Activated CD8-positive, alpha-beta memory T cell treated with anti-CD3 and anti-CD28 coated beads for 36 hours (primary cell): ENCODE measurements around the gene DOCK9. TPM values are rescaled to one million over a fixed set of nuclear protein-coding genes. Genes with fewer than 3 reads are reported as not detected.

Experiments used
- CTCF ChIA-PET: fragments of 350-600 bp; sonication (Branson Sonifier 250); formaldehyde crosslinking; loops from one replicate; lab custom pipeline; 2021; ENCODE audit warnings: antibody characterized with exemption; lab: Charles Lee
- POLR2A ChIA-PET: fragments of 350-600 bp; sonication (Branson Sonifier 250); formaldehyde crosslinking; loops from one replicate; lab custom pipeline; 2021; ENCODE audit warnings: antibody characterized with exemption; lab: Charles Lee
- total RNA-seq, 2 experiments: library from RNA; stranded (reverse); gene quantifications; one replicate each; pipeline ENCODE4 v1.2.3, GENCODE V29; 2021

Gene DOCK9
- total RNA-seq, 2 experiments from 2014 or later, result 33.0 to 38.6 TPM

- POLR2A ChIA-PET, result no interaction called here
- CTCF ChIA-PET, result no interaction called here
Measured at GRCh38 chr13:98797456-98797855, 180.4 kb downstream of the DOCK9 start.

DNA sequence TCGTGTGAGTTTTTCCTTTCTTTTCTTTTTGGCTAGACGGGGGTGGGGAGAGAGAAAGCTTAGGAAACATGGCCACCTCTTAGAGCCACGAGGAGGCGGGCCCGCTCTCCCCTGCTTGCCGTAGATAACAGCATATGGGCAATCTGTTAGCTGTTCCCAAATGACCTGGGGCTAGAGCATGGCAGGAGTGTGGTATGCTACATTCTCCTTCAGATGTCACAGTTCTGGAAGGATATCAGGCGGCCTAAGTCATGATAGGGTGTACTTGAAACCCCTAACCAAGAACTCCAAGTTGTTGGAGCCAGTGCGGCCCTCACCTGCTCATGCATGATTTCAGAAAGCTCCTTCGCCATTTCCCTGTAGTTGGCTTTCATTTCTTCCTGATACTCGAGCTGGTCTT, 181.1 kb downstream of the DOCK9 start:
- ChIA-PET POLR2A (no interaction called here), CTCF (no interaction called here)

GRCh38 chr13:98796191-98796590, 181.7 kb downstream of the DOCK9 start:
- CTCF ChIA-PET, result no interaction called here
- POLR2A ChIA-PET, result no interaction called here

GRCh38 chr13:98795220-98795619, 182.6 kb downstream of the DOCK9 start:
- CTCF ChIA-PET, result no interaction called here
- POLR2A ChIA-PET, result no interaction called here

GRCh38 chr13:98794498-98794897, 183.4 kb downstream of the DOCK9 start:
- ChIA-PET POLR2A (no interaction called here), CTCF (no interaction called here)

DNA sequence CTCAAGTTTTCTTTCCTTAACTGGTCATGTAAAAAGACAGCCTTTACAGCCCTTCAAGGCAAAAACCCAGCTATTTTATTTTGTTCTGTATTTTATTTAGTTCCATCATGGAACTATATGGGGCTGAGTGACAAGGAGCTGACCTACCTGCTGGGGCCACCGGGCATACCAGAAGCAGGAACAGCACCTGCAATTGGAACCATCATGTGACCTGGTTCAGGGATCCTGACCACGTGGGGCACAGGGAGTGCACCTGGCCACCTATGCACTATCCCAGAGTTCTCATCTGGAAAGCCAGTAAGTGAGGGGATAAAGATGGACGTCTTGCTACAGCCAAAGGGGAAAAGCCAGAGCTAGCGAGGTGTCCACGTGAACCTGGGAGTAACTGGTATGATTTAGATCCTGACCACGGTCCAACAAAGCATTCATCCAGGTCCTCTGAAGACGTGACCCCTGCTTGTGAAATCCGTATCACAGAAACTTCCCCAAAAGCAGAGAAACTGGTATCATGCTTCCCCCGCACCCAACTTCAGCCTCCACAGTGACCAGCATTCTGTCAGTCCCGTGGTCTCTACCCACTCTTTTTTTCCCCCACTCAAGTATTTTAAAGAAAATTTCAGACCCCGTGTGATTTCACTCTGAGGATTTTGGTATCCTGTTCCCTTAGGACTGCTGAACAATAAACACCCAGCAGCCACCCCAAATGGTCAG, 184.9 kb downstream of the DOCK9 start:
- ChIA-PET POLR2A (no interaction called here), CTCF (no interaction called here)

DNA sequence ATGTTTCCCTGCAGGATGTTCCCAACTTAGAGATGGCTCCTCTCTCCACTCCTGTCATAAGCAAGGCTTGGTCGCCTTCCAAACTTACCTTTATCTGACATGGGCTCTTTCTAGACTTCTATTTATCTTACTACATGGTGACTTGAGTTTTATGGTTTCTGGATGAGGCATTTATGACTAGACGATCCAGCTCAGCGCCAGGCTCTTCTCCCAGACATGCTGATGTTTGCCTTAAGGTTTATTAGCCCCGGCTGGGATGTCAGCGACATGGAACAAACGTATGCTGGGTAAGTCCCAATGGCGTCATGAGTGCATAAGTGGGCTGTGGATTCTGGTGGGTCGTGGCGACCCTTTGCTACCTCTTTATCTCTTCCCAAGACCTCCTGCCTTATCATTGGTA, 185.5 kb downstream of the DOCK9 start:
- POLR2A ChIA-PET, result no interaction called here
- CTCF ChIA-PET, result no interaction called here

DNA sequence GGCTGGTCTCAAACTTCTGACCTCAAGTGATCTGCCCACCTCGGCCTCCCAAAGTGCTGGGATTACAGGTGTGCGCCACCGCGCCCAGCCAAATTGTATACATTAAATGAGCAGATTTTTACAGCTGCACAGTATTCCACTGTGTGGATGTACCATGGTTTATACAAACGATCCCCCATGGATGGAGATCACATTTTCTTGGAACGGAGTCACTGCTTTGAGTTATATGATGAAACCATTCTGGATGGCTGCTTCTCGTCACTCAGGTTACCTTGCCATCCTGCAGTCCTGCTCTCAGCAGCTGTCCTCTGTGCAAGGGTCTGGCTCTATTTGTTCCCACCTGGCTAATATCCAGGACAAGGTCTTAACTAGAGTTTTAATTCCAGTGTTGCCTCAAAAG, 186.3 kb downstream of the DOCK9 start:
- CTCF ChIA-PET, result no interaction called here
- POLR2A ChIA-PET, result no interaction called here

DNA sequence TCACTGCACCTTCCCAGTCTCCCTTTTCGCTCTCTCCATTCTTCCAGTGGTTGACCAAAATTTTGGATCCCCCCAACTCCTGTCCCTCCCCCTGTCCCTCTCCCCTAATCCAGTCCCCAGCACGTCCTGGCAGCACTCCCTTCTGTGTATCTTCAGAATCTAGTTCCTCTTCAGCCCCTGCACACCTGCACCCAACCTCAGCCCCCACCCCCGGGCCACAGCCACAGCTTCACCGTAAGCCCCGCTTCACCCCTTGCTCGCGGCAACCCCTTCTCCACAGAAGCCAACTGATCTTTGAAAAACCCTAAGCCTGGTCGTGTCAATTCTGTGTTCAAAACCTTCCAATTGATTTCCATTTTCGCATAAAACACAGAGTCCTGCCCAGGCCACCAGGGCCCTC, 189.9 kb downstream of the DOCK9 start:
- ChIA-PET POLR2A (no interaction called here), CTCF (no interaction called here)

DNA sequence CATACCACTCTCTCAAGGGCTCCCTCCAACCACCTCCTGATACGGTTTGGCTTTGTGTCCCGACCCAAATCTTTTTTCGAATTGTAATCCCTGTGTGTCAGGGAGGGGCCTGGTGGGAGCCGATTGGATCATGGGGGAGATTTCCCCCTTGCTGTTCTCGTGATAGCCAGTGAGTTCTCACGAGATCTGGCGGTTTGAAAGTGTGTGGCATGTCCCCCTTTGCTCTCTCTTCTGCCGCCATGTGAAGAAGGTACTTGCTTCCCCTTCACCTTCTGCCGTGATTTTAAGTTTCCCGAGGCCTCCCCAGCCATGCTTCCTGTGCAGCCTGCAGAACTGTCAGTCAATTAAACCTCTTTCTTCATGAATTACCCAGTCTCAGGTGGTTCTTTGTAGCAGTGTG, 190.7 kb downstream of the DOCK9 start:
- CTCF ChIA-PET, result no interaction called here
- POLR2A ChIA-PET, result no interaction called here

DNA sequence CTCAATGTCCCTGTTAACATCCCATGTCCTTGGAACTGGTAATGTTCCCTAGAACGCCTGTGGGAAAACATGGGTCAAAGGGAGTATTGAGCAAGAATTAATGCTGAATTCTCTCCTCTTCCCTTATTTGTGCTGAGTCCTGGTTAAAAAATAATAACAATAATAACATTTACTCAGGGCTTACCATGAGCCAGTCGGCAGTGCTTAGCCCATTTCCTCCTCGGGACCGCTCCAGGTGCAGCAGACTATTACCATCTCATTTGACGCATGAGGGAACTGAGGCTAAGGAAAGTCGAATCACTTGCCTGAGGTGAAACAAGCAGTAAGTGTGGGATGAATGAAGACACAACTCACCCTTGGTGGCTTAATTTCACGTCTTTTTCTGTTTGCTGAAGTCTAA, 191.8 kb downstream of the DOCK9 start:
- POLR2A ChIA-PET, result no interaction called here

DNA sequence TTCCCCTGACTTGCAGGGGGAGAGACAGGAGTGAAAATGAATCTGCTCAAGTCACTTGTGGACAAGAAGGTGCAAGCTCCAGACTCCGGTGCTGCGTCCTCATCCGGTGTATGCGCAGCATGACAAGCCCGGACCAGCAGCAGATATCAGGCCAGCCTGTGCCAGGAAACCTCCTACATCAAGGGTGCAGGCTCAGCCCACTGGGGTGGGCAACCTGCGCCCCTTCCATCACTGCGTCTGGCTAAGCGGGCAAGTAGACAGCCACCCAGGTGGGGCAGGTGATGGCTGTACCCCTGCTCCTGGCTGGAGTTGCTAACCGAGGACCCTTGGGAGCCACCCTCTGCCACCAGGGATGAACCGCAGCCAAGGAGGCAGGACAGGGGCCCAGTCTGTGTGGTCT, 192.5 kb downstream of the DOCK9 start:
- ChIA-PET CTCF (no interaction called here), POLR2A (no interaction called here)

More for the DNA sequence above, 191.8 kb downstream of the DOCK9 start:
- CTCF ChIA-PET, result no interaction called here

- POLR2A ChIA-PET, result no interaction called here
- CTCF ChIA-PET, result no interaction called here
Measured at GRCh38 chr13:98784666-98785065, 193.2 kb downstream of the DOCK9 start.

GRCh38 chr13:98783856-98784478, 193.9 kb downstream of the DOCK9 start:
- ChIA-PET POLR2A (no interaction called here), CTCF (no interaction called here)

- CTCF ChIA-PET, result no interaction called here
- POLR2A ChIA-PET, result no interaction called here
Measured at GRCh38 chr13:98782654-98783053, 195.2 kb downstream of the DOCK9 start.

GRCh38 chr13:98781905-98782304, 196.0 kb downstream of the DOCK9 start:
- ChIA-PET POLR2A (no interaction called here), CTCF (interaction anchor here (0.9 kb wide), 1 partner anchor 20 kb away, joined by 3 read pairs; no protein-coding TSS in a partner anchor)

DNA sequence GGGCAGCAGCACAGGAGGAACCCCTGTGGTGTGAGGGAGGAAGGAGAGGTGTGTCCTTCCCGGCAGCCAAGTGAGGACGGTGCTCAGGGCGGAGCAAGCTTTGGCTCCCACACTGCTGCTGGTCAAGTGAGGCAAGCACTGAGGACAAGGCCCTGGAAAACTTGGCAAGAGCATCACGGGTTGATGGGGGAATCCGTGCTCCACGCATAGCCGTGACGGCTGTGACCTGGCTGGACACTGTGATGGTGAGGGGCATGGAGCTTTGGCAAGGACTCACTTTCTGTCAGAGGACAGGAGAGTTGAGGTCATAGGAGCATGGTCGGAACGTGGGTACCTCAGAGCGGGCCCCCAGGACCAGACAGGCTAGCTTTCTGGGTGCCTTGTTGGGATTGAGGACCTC, 196.4 kb downstream of the DOCK9 start:
- ChIA-PET POLR2A (no interaction called here), CTCF (interaction anchor here (0.9 kb wide), 1 partner anchor 20 kb away, joined by 3 read pairs; no protein-coding TSS in a partner anchor)

- POLR2A ChIA-PET, result no interaction called here
- CTCF ChIA-PET, result no interaction called here
Measured at GRCh38 chr13:98781045-98781444, 196.8 kb downstream of the DOCK9 start.

DNA sequence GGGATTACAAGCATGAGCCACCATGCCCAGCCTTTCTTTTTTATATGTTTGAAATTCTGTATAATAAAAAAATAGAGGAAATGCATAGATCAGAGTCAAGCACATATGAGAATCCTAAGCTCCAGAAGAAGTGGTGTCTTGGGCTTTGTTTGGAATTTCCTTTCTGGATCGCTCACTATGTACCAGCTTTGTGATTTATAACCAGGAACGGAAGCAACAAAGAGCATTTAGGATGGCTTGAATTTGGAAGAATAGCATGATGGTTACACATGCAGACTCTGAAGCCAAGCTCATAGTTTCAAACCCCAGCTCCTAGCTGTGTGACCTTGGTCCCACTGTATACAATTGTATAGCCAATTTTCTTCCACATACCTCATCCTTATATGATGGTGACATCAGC, 197.4 kb downstream of the DOCK9 start:
- ChIA-PET CTCF (no interaction called here), POLR2A (no interaction called here)

- ChIA-PET CTCF (no interaction called here), POLR2A (no interaction called here)
Measured at GRCh38 chr13:98779695-98780094, 198.2 kb downstream of the DOCK9 start.

DNA sequence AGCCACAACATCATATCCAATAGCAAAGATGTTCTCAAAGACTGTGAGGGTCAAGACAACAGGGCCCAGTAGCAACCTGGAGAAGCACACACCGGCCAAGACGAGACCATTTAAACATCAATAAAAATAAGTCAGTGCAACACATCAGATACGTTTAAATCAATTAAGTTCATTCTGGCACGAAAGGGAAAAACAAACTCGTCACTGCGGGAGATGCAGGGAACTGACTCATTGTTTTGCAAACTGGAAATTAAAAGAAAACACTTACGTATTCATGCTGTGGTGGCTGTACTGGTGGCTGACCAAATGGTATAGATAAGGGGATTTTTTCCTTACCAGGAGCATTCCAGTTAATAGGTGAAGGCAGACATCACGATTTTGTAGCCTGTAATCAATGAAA, 199.1 kb downstream of the DOCK9 start:
- ChIA-PET CTCF (no interaction called here), POLR2A (no interaction called here)
